Liver (tissue), 9 donors: Measurements from ENCODE around the gene SFMBT2. TPM values are rescaled to one million over a fixed set of nuclear protein-coding genes. Genes with fewer than 3 reads are reported as not detected.

ENCODE experiments used
- DNase-seq: peaks from one replicate; pipeline ENCODE4 v3.0.0-alpha.2; 2017; ENCODE audit warnings: low spot score
- H3K27ac ChIP-seq, 2 donors: one replicate each; pipeline ENCODE4 v1.7.0; 2013; ENCODE audit warnings: inconsistent platforms in 2 of 2, low read length in 2 of 2, control low read depth in 1 of 2, low read depth in 1 of 2, mild to moderate bottlenecking in 1 of 2
- H3K27me3 ChIP-seq, 4 donors: one replicate each; pipeline versions ENCODE4 v1.6.1 to v1.7.0; 2013; ENCODE audit warnings: low read length in 3 of 4, inconsistent platforms in 1 of 4, mild to moderate bottlenecking in 1 of 4, moderate library complexity in 1 of 4; ENCODE audit not compliant: control insufficient read depth in 4 of 4, insufficient read depth in 4 of 4
- H3K36me3 ChIP-seq, 4 donors: one replicate each; pipeline versions ENCODE4 v1.6.1 to v1.7.0; 2013; ENCODE audit warnings: low read length in 3 of 4, mild to moderate bottlenecking in 3 of 4, low read depth in 1 of 4, moderate library complexity in 1 of 4; ENCODE audit not compliant: control insufficient read depth in 4 of 4, insufficient read depth in 3 of 4
- H3K4me1 ChIP-seq, 4 donors: one replicate each; pipeline versions ENCODE4 v1.6.1 to v1.7.0; 2013; ENCODE audit warnings: low read length in 3 of 4, mild to moderate bottlenecking in 3 of 4, moderate library complexity in 1 of 4; ENCODE audit not compliant: control insufficient read depth in 4 of 4, insufficient read depth in 4 of 4
- H3K4me3 ChIP-seq, 3 donors: one replicate each; pipeline versions ENCODE4 v1.6.1 to v1.7.0; 2013; ENCODE audit warnings: low read length in 3 of 3, control low read depth in 1 of 3, low read depth in 1 of 3, mild to moderate bottlenecking in 1 of 3
- H3K9ac ChIP-seq, 2 donors: one replicate each; pipeline ENCODE4 v1.7.0; 2013; ENCODE audit warnings: low read length in 2 of 2, mild to moderate bottlenecking in 2 of 2, moderate library complexity in 2 of 2, control low read depth in 1 of 2, low read depth in 1 of 2
- H3K9me3 ChIP-seq, 4 donors: one replicate each; pipeline versions ENCODE4 v1.6.1 to v1.7.0; 2013; ENCODE audit warnings: low read length in 3 of 4; ENCODE audit not compliant: control insufficient read depth in 4 of 4
- EGR1 ChIP-seq, 2 donors: IDR thresholded peaks; 2 replicates each; pipeline ENCODE4 v1.6.1; 2016 to 2018; ENCODE audit warnings: antibody characterized with exemption in 2 of 2, low read depth in 2 of 2
- FOXA1 ChIP-seq: IDR thresholded peaks from 2 replicates; pipeline ENCODE4 v1.6.1; 2016; ENCODE audit warnings: antibody characterized with exemption
- FOXA2 ChIP-seq: IDR thresholded peaks from 2 replicates; pipeline ENCODE4 v1.6.1; 2016; ENCODE audit warnings: antibody characterized with exemption
- GABPA ChIP-seq, 2 donors: IDR thresholded peaks in 1 of 2; conservative IDR thresholded peaks in 1 of 2; 2 replicates each; pipeline ENCODE4 v1.6.1; 2016; ENCODE audit warnings: antibody characterized with exemption in 2 of 2, mild to moderate bottlenecking in 1 of 2, moderate library complexity in 1 of 2
- HNF4A ChIP-seq, 2 donors: conservative IDR thresholded peaks; 2 replicates each; pipeline ENCODE4 v1.6.1; 2016; ENCODE audit warnings: antibody characterized with exemption in 2 of 2, mild to moderate bottlenecking in 2 of 2
- HNF4G ChIP-seq: IDR thresholded peaks from 2 replicates; pipeline ENCODE4 v1.6.1; 2016; ENCODE audit warnings: antibody characterized with exemption
- JUND ChIP-seq, 2 donors: IDR thresholded peaks; 2 replicates each; pipeline ENCODE4 v1.6.1; 2016; ENCODE audit warnings: antibody characterized with exemption in 2 of 2
- RAD21 ChIP-seq, 2 donors: IDR thresholded peaks; 2 replicates each; pipeline ENCODE4 v1.6.1; 2016; ENCODE audit warnings: antibody characterized with exemption in 2 of 2, mild to moderate bottlenecking in 2 of 2
- REST ChIP-seq: IDR thresholded peaks from 2 replicates; pipeline ENCODE4 v1.6.1; 2016; ENCODE audit warnings: antibody characterized with exemption, mild to moderate bottlenecking
- RXRA ChIP-seq, 2 donors: IDR thresholded peaks; 2 replicates each; pipeline ENCODE4 v1.6.1; 2017 to 2018; ENCODE audit warnings: antibody characterized with exemption in 2 of 2, mild to moderate bottlenecking in 1 of 2
- SP1 ChIP-seq: IDR thresholded peaks from 2 replicates; pipeline ENCODE4 v1.6.1; 2018; ENCODE audit warnings: antibody characterized with exemption, mild to moderate bottlenecking
- TAF1 ChIP-seq: conservative IDR thresholded peaks from 2 replicates; pipeline ENCODE4 v1.6.1; 2016; ENCODE audit warnings: antibody characterized with exemption, mild to moderate bottlenecking
- YY1 ChIP-seq: IDR thresholded peaks from 2 replicates; pipeline ENCODE4 v1.6.1; 2016; ENCODE audit warnings: antibody characterized with exemption, mild to moderate bottlenecking
- ZBTB33 ChIP-seq: IDR thresholded peaks from 2 replicates; pipeline ENCODE4 v1.6.1; 2016; ENCODE audit warnings: antibody characterized with exemption
- WGBS: extraction: QIAGEN DNeasy Blood & Tissue Kit; methylation state at CpG from one replicate; pipeline ENCODE4 v1.1.7; 2013; 5-methylcytosine and 5-hydroxymethylcytosine counted together
- polyA plus RNA-seq, 2 donors: library from polyadenylated mRNA; stranded (reverse) in 1 of 2; unstranded in 1 of 2; fragments of 200-250 nt in 1 of 2; fragments of >200 nt in 1 of 2; fragmentation: Nextera tagmentation in 1 of 2; extraction: Ambion mirVana in 1 of 2; gene quantifications; one replicate each; pipeline versions ENCODE4 v1.2.1 to v1.2.3, GENCODE V29; 2013 to 2015
- total RNA-seq, 2 donors: library from RNA; depleted of rRNA; stranded (reverse); fragments of >200 nt; gene quantifications; one replicate each; pipeline ENCODE4 v1.2.3, GENCODE V29; 2014
- TF ChIP-seq, protein P1 (sequence below): fragments of 150-350 bp; IDR thresholded peaks from 2 replicates; pipeline ENCODE4 v1.5.1; 2017; ENCODE audit warnings: improper control_type of control experiment, low read depth, low read length; ENCODE audit not compliant: missing input control
- donor health status: healthy.
- donor health status: healthy.
- donor health status: healthy.
- donor health status: healthy.
- donor health status: healthy.

Gene SFMBT2
- total and polyA plus RNA-seq, 4 donors, result 0.46 to 2.8 (median 1.5) TPM

- WGBS, result 68% methylated on average over 5 of the region's 5 CpGs
- Histone ChIP-seq H3K9me3 (no peaks in the 10 kb centered on the region), H3K9ac (no peak overlapping the region), H3K36me3 (peaks cover 0 to 2% (median 0%) of the 10 kb centered on the region in 4 donors), H3K27ac (no peak overlapping the region), H3K4me3 (no peak overlapping the region), H3K4me1 (no peaks in the 10 kb centered on the region), H3K27me3 (no peaks in the 10 kb centered on the region)
- no peak for TF ChIP-seq TAF1
- TF ChIP-seq YY1, result no peak
- TF ChIP-seq FOXA1, result no peak
- TF ChIP-seq, protein P1, sequence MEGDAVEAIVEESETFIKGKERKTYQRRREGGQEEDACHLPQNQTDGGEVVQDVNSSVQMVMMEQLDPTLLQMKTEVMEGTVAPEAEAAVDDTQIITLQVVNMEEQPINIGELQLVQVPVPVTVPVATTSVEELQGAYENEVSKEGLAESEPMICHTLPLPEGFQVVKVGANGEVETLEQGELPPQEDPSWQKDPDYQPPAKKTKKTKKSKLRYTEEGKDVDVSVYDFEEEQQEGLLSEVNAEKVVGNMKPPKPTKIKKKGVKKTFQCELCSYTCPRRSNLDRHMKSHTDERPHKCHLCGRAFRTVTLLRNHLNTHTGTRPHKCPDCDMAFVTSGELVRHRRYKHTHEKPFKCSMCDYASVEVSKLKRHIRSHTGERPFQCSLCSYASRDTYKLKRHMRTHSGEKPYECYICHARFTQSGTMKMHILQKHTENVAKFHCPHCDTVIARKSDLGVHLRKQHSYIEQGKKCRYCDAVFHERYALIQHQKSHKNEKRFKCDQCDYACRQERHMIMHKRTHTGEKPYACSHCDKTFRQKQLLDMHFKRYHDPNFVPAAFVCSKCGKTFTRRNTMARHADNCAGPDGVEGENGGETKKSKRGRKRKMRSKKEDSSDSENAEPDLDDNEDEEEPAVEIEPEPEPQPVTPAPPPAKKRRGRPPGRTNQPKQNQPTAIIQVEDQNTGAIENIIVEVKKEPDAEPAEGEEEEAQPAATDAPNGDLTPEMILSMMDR, result no peak
- TF ChIP-seq HNF4G, result no peak
- no peak for TF ChIP-seq EGR1 (IDR thresholded peaks at IDR 0.05; ENCODE audit: low read depth in 2 of 2)
- TF ChIP-seq SP1, result no peak
- no peak for TF ChIP-seq HNF4A (conservative IDR thresholded peaks at IDR 0.05)
- no peak for TF ChIP-seq GABPA (IDR thresholded peaks at IDR 0.05 in 1 of 2, conservative IDR thresholded peaks at IDR 0.05 in 1 of 2)
- no peak for TF ChIP-seq JUND (IDR thresholded peaks at IDR 0.05)
- DNase-seq, result no peak
These were observed 250.9 kb downstream of the SFMBT2 start for GRCh38 chr10:7159928-7160327.

DNA sequence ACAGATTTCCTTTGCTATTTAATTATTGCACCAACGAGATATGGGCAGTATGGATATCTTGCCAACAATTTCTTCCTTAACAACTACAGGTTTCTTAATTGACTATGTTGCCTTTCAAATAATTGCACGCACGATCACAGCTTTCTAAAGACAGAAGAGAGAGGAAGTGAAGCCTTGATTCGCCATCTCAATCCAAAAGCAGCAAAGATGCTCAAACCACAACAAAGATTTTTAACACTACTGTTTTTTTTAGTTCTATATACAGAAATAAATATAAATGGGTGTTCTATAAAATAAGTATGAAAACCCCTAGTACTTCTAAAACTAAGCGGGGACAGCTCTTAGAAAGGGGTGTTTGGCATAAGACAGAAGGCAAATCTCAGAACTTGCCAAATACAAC lies 251.3 kb downstream of the SFMBT2 start:
- Histone ChIP-seq H3K27ac (no peak overlapping the region), H3K9ac (no peak overlapping the region), H3K4me3 (no peak overlapping the region), H3K36me3 (peaks cover 0 to 2% (median 0%) of the 10 kb centered on the region in 4 donors), H3K9me3 (no peaks in the 10 kb centered on the region), H3K4me1 (no peaks in the 10 kb centered on the region), H3K27me3 (no peaks in the 10 kb centered on the region)
- DNase-seq, result no peak
- TF ChIP-seq ZBTB33 (no peak), SP1 (no peak), FOXA2 (no peak), YY1 (no peak), RAD21 (IDR thresholded peaks at IDR 0.05) (no peak), RXRA (IDR thresholded peaks at IDR 0.05) (no peak), TAF1 (no peak), REST (no peak), HNF4G (no peak), FOXA1 (no peak), GABPA (IDR thresholded peaks at IDR 0.05 in 1 of 2, conservative IDR thresholded peaks at IDR 0.05 in 1 of 2) (no peak)
- WGBS, result 82% methylated on average over 5 of the region's 5 CpGs
